HepG2 (cell line): ENCODE results near the gene RARS2. TPM values are rescaled to one million over a fixed set of nuclear protein-coding genes. Genes with fewer than 3 reads are reported as not detected.
A peak's percentile ranks its signal among the peaks of the same experiment; 100 is the strongest.

Source experiments
- FOXO1 ChIP-seq: sonication (generic); formaldehyde crosslinking; IDR thresholded peaks from 2 replicates; pipeline ENCODE4 v1.4.0; 2020; ENCODE audit warnings: missing genetic modification reagents
- GPN1 ChIP-seq: sonication (generic); formaldehyde crosslinking; IDR thresholded peaks from 2 replicates; pipeline ENCODE4 v1.5.1; 2020; ENCODE audit warnings: missing genetic modification reagents, borderline replicate concordance
- IKZF4 ChIP-seq: sonication (generic); formaldehyde crosslinking; IDR thresholded peaks from 2 replicates; pipeline ENCODE4 v1.5.1; 2020; ENCODE audit warnings: borderline replicate concordance, mild to moderate bottlenecking, low read depth, missing genetic modification reagents; ENCODE audit errors: not compliant biosample characterization
- JDP2 ChIP-seq: sonication (generic); formaldehyde crosslinking; IDR thresholded peaks from 2 replicates; pipeline ENCODE4 v1.8.1; 2022; ENCODE audit warnings: missing genetic modification reagents, borderline replicate concordance
- MAFK ChIP-seq, 2 experiments: IDR thresholded peaks in 1 of 2; conservative IDR thresholded peaks in 1 of 2; 2 replicates each; pipeline ENCODE4 v1.6.1; 2011; ENCODE audit warnings: improper control_type of control experiment in 2 of 2, low read length in 2 of 2
- NPAS2 ChIP-seq: sonication (generic); formaldehyde crosslinking; IDR thresholded peaks from 2 replicates; pipeline ENCODE4 v1.8.0; 2022; ENCODE audit warnings: mild to moderate bottlenecking, missing genetic modification reagents, borderline replicate concordance
- NR2F6 ChIP-seq, 2 experiments: IDR thresholded peaks; 2 replicates each; pipeline ENCODE4 v1.6.1; 2016; ENCODE audit warnings: antibody characterized with exemption in 1 of 2, mild to moderate bottlenecking in 1 of 2
- NR3C1 ChIP-seq: sonication (generic); formaldehyde crosslinking; IDR thresholded peaks from 2 replicates; pipeline ENCODE4 v1.4.0; 2020; ENCODE audit warnings: missing genetic modification reagents
- POGZ ChIP-seq: sonication (generic); formaldehyde crosslinking; IDR thresholded peaks from 2 replicates; pipeline ENCODE4 v1.4.0; 2020; ENCODE audit warnings: mild to moderate bottlenecking, missing genetic modification reagents
- PRDM4 ChIP-seq: sonication (generic); formaldehyde crosslinking; IDR thresholded peaks from 2 replicates; pipeline ENCODE4 v1.9.0; 2021; ENCODE audit warnings: missing genetic modification reagents, borderline replicate concordance
- SOX5 ChIP-seq: IDR thresholded peaks from 2 replicates; pipeline ENCODE4 v1.6.1; 2016; ENCODE audit warnings: borderline replicate concordance
- ZBTB44 ChIP-seq: sonication (generic); formaldehyde crosslinking; IDR thresholded peaks from 2 replicates; pipeline ENCODE4 v1.4.0; 2020; ENCODE audit warnings: missing genetic modification reagents
- ZHX2 ChIP-seq, 2 experiments: sonication (generic) in 1 of 2; formaldehyde crosslinking in 1 of 2; IDR thresholded peaks; 2 replicates each; pipeline versions ENCODE4 v1.6.1 to v1.9.0; 2014 to 2022; ENCODE audit warnings: antibody characterized with exemption in 1 of 2, borderline replicate concordance in 1 of 2, inconsistent platforms in 1 of 2, low read depth in 1 of 2, missing genetic modification reagents in 1 of 2
- ZIK1 ChIP-seq: sonication (generic); formaldehyde crosslinking; IDR thresholded peaks from 2 replicates; pipeline ENCODE4 v1.5.0; 2020; ENCODE audit warnings: mild to moderate bottlenecking, low read depth, missing genetic modification reagents, borderline replicate concordance
- ZNF746 ChIP-seq: sonication (generic); formaldehyde crosslinking; IDR thresholded peaks from 2 replicates; pipeline ENCODE4 v1.8.0; 2022; ENCODE audit warnings: mild to moderate bottlenecking, missing genetic modification reagents
- polyA plus RNA-seq, 8 experiments: library from polyadenylated mRNA; depleted of rRNA in 3 of 8; stranded (reverse) in 7 of 8; unstranded in 1 of 8; fragments of >200 nt; fragmentation: Illumina TruSeq in 4 of 8; extraction: Trizol in 4 of 8; gene quantifications; 2 replicates each; pipeline versions ENCODE4 v1.2.1 to v1.2.3, GENCODE V29; 2011 to 2016; ENCODE audit warnings: low read depth in 4 of 8, missing spikeins in 1 of 8, mixed read lengths in 1 of 8; ENCODE audit not compliant: insufficient read depth in 1 of 8
- total RNA-seq, 5 experiments: library from RNA; depleted of rRNA; stranded (reverse); fragments of >200 nt; fragmentation: Illumina TruSeq; extraction: Trizol; gene quantifications; 2 replicates each; pipeline ENCODE4 v1.2.3, GENCODE V29; 2016; ENCODE audit warnings: low read depth in 1 of 5
- TF ChIP-seq, protein P1 (sequence below): sonication (generic); formaldehyde crosslinking; IDR thresholded peaks from 2 replicates; pipeline ENCODE4 v1.5.1; 2020; ENCODE audit warnings: mild to moderate bottlenecking, missing genetic modification reagents

RARS2 gene
- total and polyA plus RNA-seq, 2 of the 13 experiments (the other 11 are each of a cell fraction or from before 2014, with no cell fraction given) = 23.4 to 80.1 TPM

DNA sequence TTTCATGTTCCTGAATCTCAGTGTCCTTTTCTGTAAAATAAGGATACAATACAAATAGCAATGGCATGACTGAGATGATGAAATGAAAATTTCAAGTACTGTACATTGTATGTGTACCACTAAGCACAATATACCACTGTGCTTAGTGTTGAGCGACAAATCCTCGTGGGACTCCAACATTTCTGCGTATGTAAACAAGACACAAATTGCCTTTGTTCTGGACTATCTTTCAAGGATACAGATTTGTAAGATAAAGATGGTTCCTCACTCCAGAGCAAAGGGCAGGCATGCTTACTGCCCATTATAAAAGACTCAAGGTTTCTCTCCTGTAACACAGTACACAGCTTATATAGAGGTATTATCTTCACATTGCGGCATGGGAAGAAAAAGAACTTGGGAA is 6.0 kb downstream of the RARS2 start (continued):
- TF ChIP-seq, protein P1, sequence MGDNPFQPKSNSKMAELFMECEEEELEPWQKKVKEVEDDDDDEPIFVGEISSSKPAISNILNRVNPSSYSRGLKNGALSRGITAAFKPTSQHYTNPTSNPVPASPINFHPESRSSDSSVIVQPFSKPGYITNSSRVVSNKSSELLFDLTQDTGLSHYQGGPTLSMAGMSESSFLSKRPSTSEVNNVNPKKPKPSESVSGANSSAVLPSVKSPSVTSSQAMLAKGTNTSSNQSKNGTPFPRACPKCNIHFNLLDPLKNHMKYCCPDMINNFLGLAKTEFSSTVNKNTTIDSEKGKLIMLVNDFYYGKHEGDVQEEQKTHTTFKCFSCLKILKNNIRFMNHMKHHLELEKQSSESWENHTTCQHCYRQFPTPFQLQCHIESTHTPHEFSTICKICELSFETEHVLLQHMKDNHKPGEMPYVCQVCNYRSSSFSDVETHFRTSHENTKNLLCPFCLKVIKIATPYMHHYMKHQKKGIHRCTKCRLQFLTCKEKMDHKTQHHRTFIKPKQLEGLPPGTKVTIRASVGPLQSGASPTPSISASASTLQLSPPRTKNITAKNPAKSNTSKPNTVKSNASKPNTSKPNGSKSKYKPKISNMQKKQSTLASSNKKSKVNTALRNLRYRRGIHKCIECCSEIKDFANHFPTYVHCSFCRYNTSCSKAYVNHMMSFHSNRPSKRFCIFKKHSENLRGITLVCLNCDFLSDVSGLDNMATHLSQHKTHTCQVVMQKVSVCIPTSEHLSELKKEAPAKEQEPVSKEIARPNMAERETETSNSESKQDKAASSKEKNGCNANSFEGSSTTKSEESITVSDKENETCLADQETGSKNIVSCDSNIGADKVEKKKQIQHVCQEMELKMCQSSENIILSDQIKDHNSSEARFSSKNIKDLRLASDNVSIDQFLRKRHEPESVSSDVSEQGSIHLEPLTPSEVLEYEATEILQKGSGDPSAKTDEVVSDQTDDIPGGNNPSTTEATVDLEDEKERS (CRISPR knock-in tag) = no peak
- TF ChIP-seq NR3C1 (no peak), FOXO1 (CRISPR knock-in tag) (peak; percentile 83), GPN1 (CRISPR knock-in tag) (no peak), SOX5 (peak; percentile 99), IKZF4 (no peak), NPAS2 (CRISPR knock-in tag) (no peak), MAFK (conservative IDR thresholded peaks at IDR 0.05 in 1 of 2, IDR thresholded peaks at IDR 0.05 in 1 of 2; ENCODE audit: low read length in 2 of 2) (no peak), ZIK1 (no peak), NR2F6 (IDR thresholded peaks at IDR 0.05) (peak; percentile 51; the same call in 1 of the 2 replicates), NR2F6 (CRISPR knock-in tag; IDR thresholded peaks at IDR 0.05) (peak; percentile 65), POGZ (CRISPR knock-in tag) (0 out of 2 replicates have a peak, but pooled peaks have one; percentile 59), ZNF746 (CRISPR knock-in tag) (no peak), PRDM4 (CRISPR knock-in tag) (no peak), ZHX2 (IDR thresholded peaks at IDR 0.05; ENCODE audit: low read depth) (no peak), ZHX2 (CRISPR knock-in tag; IDR thresholded peaks at IDR 0.05; ENCODE audit: borderline replicate concordance) (no peak), JDP2 (CRISPR knock-in tag) (no peak), ZBTB44 (CRISPR knock-in tag) (no peak)
